Islet of Langerhans (tissue), 1 donor: ENCODE measurements around the gene ELAC1.
"Not testable (repeated sequence)": the region's sequence is repeated elsewhere in the genome, so short reads cannot be mapped to it uniquely, and the experiment has no call there.

Source experiments
- FAIRE-seq: peaks from one replicate; lab custom pipeline; 2011; peaks lifted over from hg19 to GRCh38; lab: Jason Lieb, UNC

ELAC1 gene

GRCh38 chr18:50973367-50974126 lies 5.7 kb downstream of the ELAC1 start:
- no peak for FAIRE-seq

GRCh38 chr18:50977037-50977760 lies 9.4 kb downstream of the ELAC1 start:
- FAIRE-seq = no peak

- no peak for FAIRE-seq
Observed at GRCh38 chr18:50981381-50981780, 13.5 kb downstream of the ELAC1 start.

- no peak for FAIRE-seq
Observed at GRCh38 chr18:50982086-50982801, 14.4 kb downstream of the ELAC1 start.

GRCh38 chr18:50982802-50983179 lies 15.0 kb downstream of the ELAC1 start:
- no peak for FAIRE-seq

GRCh38 chr18:50986360-50987087 lies 18.7 kb downstream of the ELAC1 start:
- no peak for FAIRE-seq

- no peak for FAIRE-seq
Observed at GRCh38 chr18:50987261-50987660, 19.4 kb downstream of the ELAC1 start.

- FAIRE-seq = no peak
Observed at GRCh38 chr18:50989711-50990110, 21.9 kb downstream of the ELAC1 start.

GRCh38 chr18:50992351-50992762 lies 24.5 kb downstream of the ELAC1 start:
- no peak for FAIRE-seq

- FAIRE-seq = no peak
Observed at GRCh38 chr18:50994031-50994430, 26.2 kb downstream of the ELAC1 start.

- not testable (repeated sequence) for FAIRE-seq
Observed at GRCh38 chr18:51003174-51003573, 35.3 kb downstream of the ELAC1 start.

GRCh38 chr18:51006061-51006818 lies 38.4 kb downstream of the ELAC1 start:
- no peak for FAIRE-seq

- no peak for FAIRE-seq
Observed at GRCh38 chr18:51006948-51007789, 39.3 kb downstream of the ELAC1 start.

- FAIRE-seq = no peak
Observed at GRCh38 chr18:51007790-51008139, 39.9 kb downstream of the ELAC1 start.

- FAIRE-seq = no peak
Observed at GRCh38 chr18:51009072-51009471, 41.2 kb downstream of the ELAC1 start.

GRCh38 chr18:51010218-51010617 lies 42.4 kb downstream of the ELAC1 start:
- no peak for FAIRE-seq

- FAIRE-seq = no peak
Observed at GRCh38 chr18:51011709-51012108, 43.9 kb downstream of the ELAC1 start.

GRCh38 chr18:51012441-51012840 lies 44.6 kb downstream of the ELAC1 start:
- no peak for FAIRE-seq

GRCh38 chr18:51013259-51013658 lies 45.4 kb downstream of the ELAC1 start:
- FAIRE-seq = no peak

GRCh38 chr18:51017140-51017879 lies 49.5 kb downstream of the ELAC1 start:
- no peak for FAIRE-seq
